ENCODE data around the gene MRTO4.

DNA sequence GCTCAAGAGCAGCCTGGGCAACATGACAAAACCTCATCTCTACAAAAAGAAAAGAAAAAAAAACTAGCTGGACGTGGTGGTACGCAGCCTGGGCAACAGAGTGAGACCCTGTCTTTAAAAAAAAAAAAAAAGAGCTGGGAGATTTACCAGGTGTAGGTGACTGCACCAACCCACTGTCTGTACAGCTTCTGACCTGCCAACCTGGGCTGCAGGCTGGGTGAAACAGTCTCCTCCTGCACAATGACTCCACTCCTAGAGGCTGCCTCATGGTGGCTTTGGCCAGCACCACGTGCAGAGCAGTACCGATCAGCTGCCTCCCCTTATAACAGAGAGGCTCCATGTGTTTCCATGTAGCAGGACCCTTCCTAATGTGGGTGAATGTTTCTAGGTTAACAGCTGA, 3.7 kb downstream of the MRTO4 start:
- TF ChIP-seq, protein P1, sequence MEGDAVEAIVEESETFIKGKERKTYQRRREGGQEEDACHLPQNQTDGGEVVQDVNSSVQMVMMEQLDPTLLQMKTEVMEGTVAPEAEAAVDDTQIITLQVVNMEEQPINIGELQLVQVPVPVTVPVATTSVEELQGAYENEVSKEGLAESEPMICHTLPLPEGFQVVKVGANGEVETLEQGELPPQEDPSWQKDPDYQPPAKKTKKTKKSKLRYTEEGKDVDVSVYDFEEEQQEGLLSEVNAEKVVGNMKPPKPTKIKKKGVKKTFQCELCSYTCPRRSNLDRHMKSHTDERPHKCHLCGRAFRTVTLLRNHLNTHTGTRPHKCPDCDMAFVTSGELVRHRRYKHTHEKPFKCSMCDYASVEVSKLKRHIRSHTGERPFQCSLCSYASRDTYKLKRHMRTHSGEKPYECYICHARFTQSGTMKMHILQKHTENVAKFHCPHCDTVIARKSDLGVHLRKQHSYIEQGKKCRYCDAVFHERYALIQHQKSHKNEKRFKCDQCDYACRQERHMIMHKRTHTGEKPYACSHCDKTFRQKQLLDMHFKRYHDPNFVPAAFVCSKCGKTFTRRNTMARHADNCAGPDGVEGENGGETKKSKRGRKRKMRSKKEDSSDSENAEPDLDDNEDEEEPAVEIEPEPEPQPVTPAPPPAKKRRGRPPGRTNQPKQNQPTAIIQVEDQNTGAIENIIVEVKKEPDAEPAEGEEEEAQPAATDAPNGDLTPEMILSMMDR (IDR thresholded peaks at IDR 0.05): no peak
- no peak for TF ChIP-seq POLR2A (IDR thresholded peaks at IDR 0.05)

All from uterus (tissue), 2 donors.